HCT116 (cell line): ENCODE data around the gene GPX4. TPM values are rescaled to one million over a fixed set of nuclear protein-coding genes. Genes with fewer than 3 reads are reported as not detected.

Experiments
- ATAC-seq: fragments of 200-7000 bp; cut with Tn5 transposase; 2 replicates; pipeline ENCODE4 v1.9.1; 2020; ENCODE audit warnings: mild to moderate bottlenecking, moderate library complexity
- BruUV-seq: library from RNA; stranded (reverse); fragments of 400-500 nt; replicated peaks from 2 replicates; lab custom pipeline; 2021; lab: Mats Ljungman, UMichigan
- CTCF ChIA-PET: fragments of 300-600 bp; sonication (Branson Sonifier 250); formaldehyde crosslinking; loops from one replicate; lab custom pipeline; 2021; ENCODE audit warnings: antibody characterized with exemption; lab: Charles Lee
- POLR2A ChIA-PET: fragments of 300-600, 350-600 bp; sonication (Branson Sonifier 250); formaldehyde crosslinking; loops from one replicate; lab custom pipeline; 2021; ENCODE audit warnings: antibody characterized with exemption; lab: Charles Lee
- RAD21 ChIA-PET, 2 experiments: fragments of 300-600 bp; sonication (Branson Sonifier 250); formaldehyde crosslinking; loops; one replicate each; lab custom pipeline; 2023; ENCODE audit warnings: low total read pairs in 2 of 2; ENCODE audit not compliant: uncharacterized antibody in 2 of 2, unreplicated experiment in 2 of 2, low non-redundant PET in 1 of 2; lab: Charles Lee
- DNase-seq: peaks from one replicate; pipeline ENCODE4 v3.0.0-alpha.2; 2010; ENCODE audit warnings: low read depth, low spot score
- H2AFZ ChIP-seq: fragments of 200-600 bp; shearing (Covaris generic), sonication (generic); 2 replicates; pipeline ENCODE4 v1.6.1; 2017; ENCODE audit warnings: low read depth, mixed run types, mixed read lengths, antibody characterized with exemption, low read length; ENCODE audit not compliant: poor library complexity, severe bottlenecking
- H3K27ac ChIP-seq: 2 replicates; pipeline ENCODE4 v1.5.1; 2012; ENCODE audit warnings: low read depth, low read length
- H3K27me3 ChIP-seq: fragments of 200-600 bp; sonication (generic); 2 replicates; pipeline ENCODE4 v1.6.1; 2016; ENCODE audit warnings: mixed run types, low read length, mixed read lengths; ENCODE audit not compliant: insufficient read depth
- H3K36me3 ChIP-seq, 2 experiments: fragments of 200-500 bp in 1 of 2; fragments of 200-600 bp in 1 of 2; sonication (Bioruptor generic) in 1 of 2; sonication (generic) in 1 of 2; 2 replicates each; pipeline versions ENCODE4 v1.5.1 to v1.6.1; 2014 to 2016; ENCODE audit warnings: low read length in 2 of 2, inconsistent platforms in 1 of 2, mixed read lengths in 1 of 2, mixed run types in 1 of 2; ENCODE audit not compliant: insufficient read depth in 2 of 2, control insufficient read depth in 1 of 2
- H3K4me1 ChIP-seq, 2 experiments: fragments of 200-600 bp in 1 of 2; sonication (generic) in 1 of 2; 2 replicates each; pipeline versions ENCODE4 v1.5.1 to v1.6.1; 2012 to 2017; ENCODE audit warnings: low read length in 2 of 2, inconsistent platforms in 1 of 2, mild to moderate bottlenecking in 1 of 2, mixed read lengths in 1 of 2, mixed run types in 1 of 2, moderate library complexity in 1 of 2; ENCODE audit not compliant: insufficient read depth in 2 of 2, control insufficient read depth in 1 of 2
- H3K4me2 ChIP-seq: fragments of 200-600 bp; sonication (generic); 2 replicates; pipeline ENCODE4 v1.6.1; 2017; ENCODE audit warnings: mixed run types, low read length, mixed read lengths
- H3K4me3 ChIP-seq, 2 experiments: fragments of 200-600 bp in 1 of 2; sonication (generic) in 1 of 2; replicated peaks in 1 of 2; 2 replicates each; pipeline ENCODE4 v1.5.1; 2011 to 2016; ENCODE audit warnings: low read length in 2 of 2, control low read depth in 1 of 2, low read depth in 1 of 2, mild to moderate bottlenecking in 1 of 2, mixed read lengths in 1 of 2, mixed run types in 1 of 2
- H3K79me2 ChIP-seq: fragments of 200-600 bp; sonication (generic); 2 replicates; pipeline ENCODE4 v1.6.1; 2017; ENCODE audit warnings: mild to moderate bottlenecking, mixed run types, low read length, moderate library complexity, mixed read lengths; ENCODE audit not compliant: insufficient read depth
- H3K9ac ChIP-seq: fragments of 200-600 bp; sonication (generic); 2 replicates; pipeline ENCODE4 v1.6.1; 2016; ENCODE audit warnings: low read length, mixed read lengths
- H3K9me2 ChIP-seq: fragments of 200-600 bp; sonication (generic), shearing (Covaris generic); 2 replicates; pipeline ENCODE4 v1.6.1; 2017; ENCODE audit warnings: mixed run types, mild to moderate bottlenecking, moderate library complexity; ENCODE audit not compliant: insufficient read depth
- H3K9me3 ChIP-seq, 2 experiments: fragments of 200-500 bp in 1 of 2; fragments of 200-600 bp in 1 of 2; sonication (Bioruptor generic) in 1 of 2; sonication (generic) in 1 of 2; 2 replicates each; pipeline ENCODE4 v1.6.1; 2014 to 2017; ENCODE audit warnings: low read length in 2 of 2, mixed read lengths in 2 of 2, inconsistent platforms in 1 of 2, low read depth in 1 of 2, mild to moderate bottlenecking in 1 of 2, mixed run types in 1 of 2, moderate library complexity in 1 of 2; ENCODE audit not compliant: control insufficient read depth in 1 of 2, insufficient read depth in 1 of 2
- H4K20me1 ChIP-seq: fragments of 200-600 bp; sonication (generic), shearing (Covaris generic); 2 replicates; pipeline ENCODE4 v1.6.1; 2017; ENCODE audit warnings: mixed run types, mild to moderate bottlenecking, moderate library complexity; ENCODE audit not compliant: insufficient read depth
- CBX3 ChIP-seq: IDR thresholded peaks from 2 replicates; pipeline ENCODE4 v1.6.1; 2012; ENCODE audit warnings: low read depth
- CEBPB ChIP-seq: IDR thresholded peaks from 2 replicates; pipeline ENCODE4 v1.6.1; 2012; ENCODE audit warnings: low read depth
- CTCF ChIP-seq, 3 experiments: fragments of 200-600 bp in 1 of 3; sonication (generic) in 1 of 3; IDR thresholded peaks in 2 of 3; conservative IDR thresholded peaks in 1 of 3; 2 replicates each; pipeline ENCODE4 v1.5.1; 2012 to 2017; ENCODE audit warnings: low read depth in 2 of 3, low read length in 2 of 3, antibody characterized with exemption in 1 of 3, borderline replicate concordance in 1 of 3, control low read depth in 1 of 3, mild to moderate bottlenecking in 1 of 3, mixed read lengths in 1 of 3, mixed run types in 1 of 3, moderate library complexity in 1 of 3; ENCODE audit not compliant: insufficient read depth in 1 of 3
- EGR1 ChIP-seq: IDR thresholded peaks from 2 replicates; pipeline ENCODE4 v1.6.1; 2012; ENCODE audit warnings: low read depth
- EZH2phosphoT487 ChIP-seq: fragments of 200-600 bp; IDR thresholded peaks from 2 replicates; pipeline ENCODE4 v1.6.1; 2018; ENCODE audit warnings: antibody characterized with exemption, borderline replicate concordance
- JUND ChIP-seq: IDR thresholded peaks from 2 replicates; pipeline ENCODE4 v1.6.1; 2012
- POLR2A ChIP-seq: IDR thresholded peaks from 2 replicates; pipeline ENCODE4 v1.7.0; 2011; ENCODE audit warnings: borderline replicate concordance; ENCODE audit not compliant: insufficient read depth, insufficient read length; ENCODE audit errors: extremely low read depth
- POLR2AphosphoS5 ChIP-seq: IDR thresholded peaks from 2 replicates; pipeline ENCODE4 v1.6.1; 2011; ENCODE audit warnings: mild to moderate bottlenecking, low read depth, low read length, moderate library complexity
- RAD21 ChIP-seq: IDR thresholded peaks from 2 replicates; pipeline ENCODE4 v1.6.1; 2012; ENCODE audit warnings: low read depth, mild to moderate bottlenecking
- SIN3A ChIP-seq: IDR thresholded peaks from 2 replicates; pipeline ENCODE4 v1.6.1; 2012; ENCODE audit warnings: low read depth
- SP1 ChIP-seq: IDR thresholded peaks from 2 replicates; pipeline ENCODE4 v1.6.1; 2012; ENCODE audit warnings: low read depth
- SRF ChIP-seq: IDR thresholded peaks from 2 replicates; pipeline ENCODE4 v1.6.1; 2012; ENCODE audit warnings: low read depth
- TCF7L2 ChIP-seq: IDR thresholded peaks from 2 replicates; pipeline ENCODE4 v1.7.0; 2011; ENCODE audit warnings: borderline replicate concordance, inconsistent platforms; ENCODE audit not compliant: insufficient read depth, insufficient read length; ENCODE audit errors: extremely low read depth
- ZBTB33 ChIP-seq: IDR thresholded peaks from 2 replicates; pipeline ENCODE4 v1.6.1; 2011; ENCODE audit warnings: mild to moderate bottlenecking, low read length, moderate library complexity; ENCODE audit not compliant: insufficient replicate concordance; ENCODE audit errors: extremely low read depth
- intact Hi-C: fragments of 100-400 bp; cut with micrococcal nuclease; formaldehyde crosslinking; loops from 2 replicates; pipeline ENCODE4 v1.10.0; 2022
- total RNA-seq: library from RNA; stranded (reverse); gene quantifications from one replicate; pipeline ENCODE4 v1.2.1, GENCODE V29; 2021; ENCODE audit not compliant: unreplicated experiment

Gene GPX4
- total RNA-seq, 1 experiment from 2014 or later: 481 TPM

- Histone ChIP-seq H3K4me2 (no peak overlapping the region), H4K20me1 (no peaks in the 10 kb centered on the region), H3K4me3 (no peak overlapping the region), H3K9ac (no peak overlapping the region), H3K27ac (no peak overlapping the region), H3K9me3 (no peaks in the 10 kb centered on the region), H3K79me2 (no peaks in the 10 kb centered on the region), H3K4me1 (peaks cover 0 to 16% of the 10 kb centered on the region in 2 experiments; a peak in 2 of 4 replicates), H2AFZ (no peak overlapping the region), H3K9me2 (no peaks in the 10 kb centered on the region), H3K27me3 (no peaks in the 10 kb centered on the region), H3K36me3 (peaks cover 0 to 12% of the 10 kb centered on the region in 2 experiments; a peak in 2 of 4 replicates)
- POLR2A ChIA-PET: interaction anchor here (1.8 kb wide), 1 partner anchor 28 kb away, joined by 6 read pairs; the partner anchor contains the start of gene GPX4
- BruUV-seq: no TSS peak
- TF ChIP-seq RAD21: no peak
- no peak for TF ChIP-seq SIN3A
- TF ChIP-seq ZBTB33: no peak
- no peak for TF ChIP-seq EGR1
- no peak for TF ChIP-seq JUND
- TF ChIP-seq EZH2phosphoT487: no peak
- CTCF ChIA-PET: interaction anchor here (4.9 kb wide), 1 partner anchor 11 kb away, joined by 20 read pairs; no protein-coding TSS in a partner anchor
- RAD21 ChIA-PET: no interaction called here
- intact Hi-C loops: no loop called here
- ATAC-seq (no peak), DNase-seq (no peak)
Measured at GRCh38 chr19:1076046-1076386, 27.8 kb upstream of the GPX4 start.

GRCh38 chr19:1076951-1077350, 26.8 kb upstream of the GPX4 start:
- Histone ChIP-seq H3K4me1 (peaks cover 4 to 24% of the 10 kb centered on the region in 2 experiments), H3K9me2 (no peaks in the 10 kb centered on the region), H2AFZ (no peak overlapping the region), H3K36me3 (peaks cover 0 to 12% of the 10 kb centered on the region in 2 experiments; a peak in 2 of 4 replicates), H3K4me3 (no peak overlapping the region), H3K9ac (no peak overlapping the region), H4K20me1 (no peaks in the 10 kb centered on the region), H3K79me2 (no peaks in the 10 kb centered on the region), H3K9me3 (no peaks in the 10 kb centered on the region), H3K27me3 (no peaks in the 10 kb centered on the region), H3K4me2 (no peak overlapping the region), H3K27ac (no peak overlapping the region)
- ChIA-PET CTCF (interaction anchor here (4.9 kb wide), 1 partner anchor 12 kb away, joined by 20 read pairs; no protein-coding TSS in a partner anchor), RAD21 (no interaction called here), POLR2A (interaction anchor here (1.8 kb wide), 1 partner anchor 27 kb away, joined by 6 read pairs; the partner anchor contains the start of gene GPX4)
- BruUV-seq: no TSS peak
- DNase-seq: no peak
- intact Hi-C loops: no loop called here
- no peak for ATAC-seq
- TF ChIP-seq POLR2A (no peak), EZH2phosphoT487 (no peak), ZBTB33 (no peak), CBX3 (no peak), SP1 (no peak), POLR2AphosphoS5 (no peak), TCF7L2 (no peak), EGR1 (no peak), SRF (no peak), CEBPB (no peak), CTCF (IDR thresholded peaks at IDR 0.05 in 2 of 3, conservative IDR thresholded peaks at IDR 0.05 in 1 of 3; ENCODE audit: borderline replicate concordance in 1 of 3, insufficient read depth in 1 of 3, low read depth in 2 of 3, low read length in 2 of 3) (no peak)
